ENCODE data around the gene SCYL1. TPM values are rescaled to one million over a fixed set of nuclear protein-coding genes. Genes with fewer than 3 reads are reported as not detected.

SCYL1 gene
- total and polyA plus RNA-seq, 2 donors (not counting 1 experiment from before 2014, with no cell fraction given), result 76.5 to 85.5 TPM

GRCh38 chr11:65551572-65552387, 26.9 kb downstream of the SCYL1 start:
- Histone ChIP-seq H3K79me2 (ENCODE audit: control insufficient read depth, insufficient read depth, low read length) (peaks cover 5% of the 10 kb centered on the region), H3K4me3 (ENCODE audit: control extremely low read depth in 1 of 5, extremely low read depth in 1 of 5, insufficient read depth in 1 of 5, low read depth in 2 of 5, low read length in 4 of 5) (no peak overlapping the region), H3K36me3 (replicated peaks in 1 of 2; ENCODE audit: control extremely low read depth in 1 of 2, control insufficient read depth in 1 of 2, extremely low read depth in 1 of 2, insufficient read depth in 2 of 2, low read length in 1 of 2) (no peaks in the 10 kb centered on the region), H3K27ac (ENCODE audit: low read length in 2 of 2) (no peak overlapping the region), H3K9me3 (ENCODE audit: control extremely low read depth in 1 of 3, control insufficient read depth in 2 of 3, insufficient read depth in 1 of 3, low read length in 2 of 3) (no peaks in the 10 kb centered on the region), H4K20me1 (ENCODE audit: control insufficient read depth, insufficient read depth, low read length, poor library complexity, severe bottlenecking) (no peaks in the 10 kb centered on the region), H3K9ac (ENCODE audit: low read length) (no peak overlapping the region), H3K4me2 (replicated peaks; ENCODE audit: low read depth, low read length, poor library complexity, severe bottlenecking) (peak overlapping the region; percentile 61), H3K27me3 (replicated peaks in 1 of 4; ENCODE audit: control extremely low read depth in 1 of 4, control insufficient read depth in 3 of 4, insufficient read depth in 4 of 4, low read length in 3 of 4) (no peaks in the 10 kb centered on the region), H2AFZ (ENCODE audit: insufficient read depth, low read depth, low read length, poor library complexity, severe bottlenecking) (no peak overlapping the region), H3K4me1 (ENCODE audit: control insufficient read depth in 2 of 2, insufficient read depth in 2 of 2, low read length in 2 of 2) (peaks cover 42 to 64% of the 10 kb centered on the region in 2 donors)
- peak; percentile 85 for DNase-seq
- Mint-ChIP-seq H3K9me3 (ENCODE audit: insufficient read depth) (no peaks in the 10 kb centered on the region), H3K4me3 (peak overlapping the region; percentile 61), H3K27ac (peak overlapping the region; percentile 89), H3K27me3 (no peaks in the 10 kb centered on the region), H3K4me1 (peaks cover 66% of the 10 kb centered on the region)
- WGBS (ENCODE audit: insufficient coverage), result 31% methylated on average over 17 of the region's 17 CpGs
- POLR2A ChIA-PET, result interaction anchor here (0.6 to 1.9 kb wide), 8 partner anchors 11 to 160 kb away, joined by 3 to 13 read pairs (median 4); partner anchors contain the start of gene SCYL1
- no peak for TF ChIP-seq EZH2 (IDR thresholded peaks at IDR 0.05; ENCODE audit: borderline replicate concordance, insufficient read depth, low read depth, low read length, poor library complexity, severe bottlenecking)
- TF ChIP-seq CTCF (IDR thresholded peaks at IDR 0.05), result peak; percentile 76
- intact Hi-C loops (cut with micrococcal nuclease), result loop anchor here (1.0 kb wide), 2 partner anchors 11 to 37 kb away; no protein-coding TSS in a partner anchor
- CTCF ChIA-PET, result interaction anchor here (0.6 to 4.1 kb wide), 32 partner anchors 10 to 378 kb away, joined by 3 to 108 read pairs (median 4); partner anchors contain the start of genes EHBP1L1, FAM89B, MALAT1 and RELA
- ATAC-seq (ENCODE audit: low read depth), result peak; percentile 85

Measured in B cell (primary cell).